Measurements from ENCODE around the gene CECR2. TPM values are rescaled to one million over a fixed set of nuclear protein-coding genes. Genes with fewer than 3 reads are reported as not detected.

The CECR2 gene
- total RNA-seq, 4 donors from 2014 or later = 1.1 to 2.1 (median 1.3) TPM

DNA sequence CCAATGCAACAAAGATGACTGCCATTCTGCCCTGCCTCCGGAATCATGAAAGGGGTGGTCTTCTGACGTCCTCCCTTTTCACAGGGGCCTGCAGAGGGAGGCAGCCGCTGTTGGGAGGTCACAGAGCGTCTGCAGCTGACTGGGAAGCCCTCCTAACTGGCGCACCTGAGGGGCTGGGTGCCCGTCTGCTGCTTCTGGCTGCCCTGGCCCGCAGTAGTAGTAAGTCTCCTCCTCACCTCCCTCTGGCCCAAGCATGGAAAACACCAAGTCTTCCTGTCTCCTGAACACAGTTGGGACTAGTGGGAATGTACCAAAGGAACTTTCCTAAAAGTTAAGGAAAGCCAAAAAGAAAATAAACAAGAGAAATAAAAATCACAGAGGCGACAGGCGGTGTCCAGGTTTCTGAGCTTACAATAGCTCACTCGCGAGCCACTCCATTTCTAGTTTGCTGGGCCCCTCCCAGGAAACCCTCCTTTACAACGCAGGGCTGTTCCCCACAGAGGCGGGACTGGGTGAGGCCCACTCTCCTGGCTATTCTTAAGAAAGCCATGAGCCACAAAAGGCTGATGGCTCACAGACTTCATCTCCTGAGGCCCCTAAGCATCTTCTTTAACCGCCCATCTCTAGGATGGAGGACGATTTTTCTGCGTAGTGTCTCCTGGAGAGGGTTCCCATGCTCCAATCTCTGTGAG is 37.0 kb upstream of the CECR2 start:
- WGBS = 80% methylated on average over 16 of the region's 16 CpGs
- Histone ChIP-seq H3K4me1 (no peaks in the 10 kb centered on the region), H3K27ac (replicated peaks in 1 of 4) (no peak overlapping the region), H3K9me3 (no peaks in the 10 kb centered on the region), H3K27me3 (peaks cover 0 to 12% (median 2%) of the 10 kb centered on the region in 4 donors), H3K4me3 (no peak overlapping the region), H3K36me3 (no peaks in the 10 kb centered on the region)
- intact Hi-C loops (cut with DNase I) = no loop called here
- no peak for DNase-seq (ENCODE audit: extremely low spot score)
- TF ChIP-seq CTCF (IDR thresholded peaks at IDR 0.05) (no peak), POLR2AphosphoS5 (IDR thresholded peaks at IDR 0.05) (no peak), EP300 (IDR thresholded peaks at IDR 0.05) (no peak), POLR2A (IDR thresholded peaks at IDR 0.05; ENCODE audit: low read depth) (no peak)

DNA sequence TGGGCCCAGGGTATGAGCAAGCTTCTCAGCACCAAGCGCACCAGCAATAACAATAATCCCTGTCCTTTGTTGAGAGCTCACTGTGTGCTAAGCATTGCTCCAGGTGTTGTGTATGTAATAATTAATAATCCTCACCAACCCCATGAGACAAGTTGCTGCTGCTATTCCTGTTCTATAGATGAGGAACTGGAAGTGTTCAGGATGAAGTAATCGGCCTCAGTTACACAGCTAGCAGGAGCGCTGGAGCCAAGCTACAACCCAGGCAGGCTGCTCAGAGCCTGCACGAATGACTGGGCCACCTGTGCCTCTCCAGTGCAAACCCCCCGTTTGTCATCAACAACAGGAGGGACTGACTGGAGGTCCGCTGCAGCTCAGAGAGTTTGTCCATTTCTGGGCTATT is 35.2 kb upstream of the CECR2 start:
- WGBS = 82% methylated on average over 6 of the region's 6 CpGs
- no peaks in the 10 kb centered on the region for H3K4me1 ChIP-seq
- no peaks in the 10 kb centered on the region for H3K36me3 ChIP-seq
- TF ChIP-seq CTCF (IDR thresholded peaks at IDR 0.05) (no peak), POLR2A (IDR thresholded peaks at IDR 0.05; ENCODE audit: low read depth) (no peak), EP300 (IDR thresholded peaks at IDR 0.05) (no peak), POLR2AphosphoS5 (IDR thresholded peaks at IDR 0.05) (no peak)
- H3K9me3 ChIP-seq = no peaks in the 10 kb centered on the region
- no peak overlapping the region for H3K4me3 ChIP-seq
- DNase-seq (ENCODE audit: extremely low spot score) = no peak
- H3K27ac ChIP-seq (replicated peaks in 1 of 4) = no peak overlapping the region
- intact Hi-C loops (cut with DNase I) = no loop called here
- H3K27me3 ChIP-seq = peaks cover 0 to 24% (median 3%) of the 10 kb centered on the region in 4 donors

GRCh38 chr22:17334983-17335382 is 34.3 kb upstream of the CECR2 start:
- WGBS = 79% methylated on average over 6 of the region's 6 CpGs
- H3K4me3 ChIP-seq = no peak overlapping the region

GRCh38 chr22:17336061-17336460 is 33.2 kb upstream of the CECR2 start:
- intact Hi-C loops (cut with DNase I) = no loop called here
- no peak overlapping the region for H3K4me3 ChIP-seq
- WGBS = 63% methylated on average over 5 of the region's 5 CpGs
- H3K4me1 ChIP-seq = no peaks in the 10 kb centered on the region
- peaks cover 0 to 28% (median 3%) of the 10 kb centered on the region in 4 donors for H3K27me3 ChIP-seq
- TF ChIP-seq CTCF (IDR thresholded peaks at IDR 0.05) (no peak), POLR2A (IDR thresholded peaks at IDR 0.05; ENCODE audit: low read depth) (no peak), POLR2AphosphoS5 (IDR thresholded peaks at IDR 0.05) (no peak), EP300 (IDR thresholded peaks at IDR 0.05) (no peak)
- no peak for DNase-seq (ENCODE audit: extremely low spot score)
- H3K36me3 ChIP-seq = no peaks in the 10 kb centered on the region
- no peaks in the 10 kb centered on the region for H3K9me3 ChIP-seq
- no peak overlapping the region for H3K27ac ChIP-seq (replicated peaks in 1 of 4)

More at GRCh38 chr22:17334983-17335382, 34.3 kb upstream of the CECR2 start:
- Histone ChIP-seq H3K27me3 (peaks cover 0 to 28% (median 3%) of the 10 kb centered on the region in 4 donors), H3K27ac (replicated peaks in 1 of 4) (no peak overlapping the region), H3K36me3 (no peaks in the 10 kb centered on the region), H3K9me3 (no peaks in the 10 kb centered on the region), H3K4me1 (no peaks in the 10 kb centered on the region)
- intact Hi-C loops (cut with DNase I) = no loop called here
- DNase-seq (ENCODE audit: extremely low spot score) = no peak
- TF ChIP-seq EP300 (IDR thresholded peaks at IDR 0.05) = no peak
- no peak for TF ChIP-seq POLR2AphosphoS5 (IDR thresholded peaks at IDR 0.05)
- TF ChIP-seq CTCF (IDR thresholded peaks at IDR 0.05) = no peak
- no peak for TF ChIP-seq POLR2A (IDR thresholded peaks at IDR 0.05; ENCODE audit: low read depth)

DNA sequence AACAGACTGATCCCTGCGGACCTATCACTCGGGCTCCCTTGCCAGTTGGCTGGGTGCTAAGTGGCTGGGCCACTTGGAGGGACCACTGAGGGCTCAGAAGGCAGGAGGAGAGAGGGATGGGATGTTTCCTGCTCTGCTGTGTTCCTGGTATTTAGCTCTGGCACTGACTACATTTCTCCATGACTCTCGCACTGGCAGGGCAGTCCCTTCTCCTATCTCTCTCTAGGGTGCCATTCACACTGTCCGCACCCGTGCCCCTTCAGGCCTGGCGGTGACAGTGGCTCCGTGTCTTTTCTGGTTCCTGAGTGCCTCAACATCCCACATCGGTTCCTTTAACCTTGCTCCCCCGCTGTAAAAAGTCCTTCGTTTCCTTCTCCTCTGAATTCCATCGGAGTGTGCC is 31.6 kb upstream of the CECR2 start:
- 77% methylated on average over 11 of the region's 11 CpGs for WGBS

More for the DNA sequence above, 31.6 kb upstream of the CECR2 start:
- H3K27me3 ChIP-seq = peaks cover 0 to 28% (median 3%) of the 10 kb centered on the region in 4 donors
- intact Hi-C loops (cut with DNase I) = no loop called here
- no peak overlapping the region for H3K4me3 ChIP-seq
- no peak for DNase-seq (ENCODE audit: extremely low spot score)
- no peak overlapping the region for H3K27ac ChIP-seq (replicated peaks in 1 of 4)
- no peaks in the 10 kb centered on the region for H3K36me3 ChIP-seq
- no peak for TF ChIP-seq POLR2AphosphoS5 (IDR thresholded peaks at IDR 0.05)
- no peak for TF ChIP-seq EP300 (IDR thresholded peaks at IDR 0.05)
- TF ChIP-seq POLR2A (IDR thresholded peaks at IDR 0.05; ENCODE audit: low read depth) = no peak
- TF ChIP-seq CTCF (IDR thresholded peaks at IDR 0.05) = no peak
- H3K4me1 ChIP-seq = no peaks in the 10 kb centered on the region
- no peaks in the 10 kb centered on the region for H3K9me3 ChIP-seq
